ENCODE data around the gene PCDH9.
A peak's percentile ranks its signal among the peaks of the same experiment; 100 is the strongest.
"Not testable (repeated sequence)": the region's sequence is repeated elsewhere in the genome, so short reads cannot be mapped to it uniquely, and the experiment has no call there.

PCDH9 gene

GRCh38 chr13:67122251-67122650 lies 107.9 kb downstream of the PCDH9 start:
- DNase-seq, result no peak

GRCh38 chr13:67120872-67121531 lies 109.1 kb downstream of the PCDH9 start:
- DNase-seq, result peak; percentile 63

GRCh38 chr13:67119481-67119894 lies 110.6 kb downstream of the PCDH9 start:
- DNase-seq, result peak; percentile 87

- DNase-seq, result peak; percentile 58
These were observed 111.9 kb downstream of the PCDH9 start for GRCh38 chr13:67118277-67118676.

- DNase-seq, result peak; percentile 29
These were observed 113.1 kb downstream of the PCDH9 start for GRCh38 chr13:67117010-67117550.

- DNase-seq, result no peak
These were observed 122.2 kb downstream of the PCDH9 start for GRCh38 chr13:67107979-67108378.

- DNase-seq, result no peak
These were observed 123.6 kb downstream of the PCDH9 start for GRCh38 chr13:67106502-67107057.

- no peak for DNase-seq
These were observed 128.2 kb downstream of the PCDH9 start for GRCh38 chr13:67101730-67102467.

- no peak for DNase-seq
These were observed 129.4 kb downstream of the PCDH9 start for GRCh38 chr13:67100730-67101129.

GRCh38 chr13:67099494-67099893 lies 130.6 kb downstream of the PCDH9 start:
- no peak for DNase-seq

- no peak for DNase-seq
These were observed 132.2 kb downstream of the PCDH9 start for GRCh38 chr13:67097892-67098452.

- DNase-seq, result not testable (repeated sequence)
These were observed 133.2 kb downstream of the PCDH9 start for GRCh38 chr13:67096893-67097292.

- DNase-seq, result no peak
These were observed 133.7 kb downstream of the PCDH9 start for GRCh38 chr13:67096418-67096817.

GRCh38 chr13:67095621-67096020 lies 134.5 kb downstream of the PCDH9 start:
- no peak for DNase-seq

- DNase-seq, result no peak
These were observed 135.2 kb downstream of the PCDH9 start for GRCh38 chr13:67094952-67095351.

GRCh38 chr13:67094078-67094477 lies 136.1 kb downstream of the PCDH9 start:
- no peak for DNase-seq

GRCh38 chr13:67091603-67092002 lies 138.5 kb downstream of the PCDH9 start:
- DNase-seq, result no peak

- DNase-seq, result no peak
These were observed 139.3 kb downstream of the PCDH9 start for GRCh38 chr13:67090856-67091255.

- DNase-seq, result peak; percentile 59
These were observed 142.6 kb downstream of the PCDH9 start for GRCh38 chr13:67087527-67087926.

GRCh38 chr13:67086260-67086659 lies 143.9 kb downstream of the PCDH9 start:
- peak; percentile 87 for DNase-seq

GRCh38 chr13:67084066-67084465 lies 146.1 kb downstream of the PCDH9 start:
- no peak for DNase-seq

- DNase-seq, result peak; percentile 39
These were observed 146.6 kb downstream of the PCDH9 start for GRCh38 chr13:67083519-67083918.

GRCh38 chr13:67080351-67080750 lies 149.8 kb downstream of the PCDH9 start:
- no peak for DNase-seq

GRCh38 chr13:67078062-67078461 lies 152.1 kb downstream of the PCDH9 start:
- DNase-seq, result no peak

Measured in NCI-H69 (cell line).